Glutamatergic neuron (in vitro differentiated cells): Measurements from ENCODE around the gene TRPM4. TPM values are rescaled to one million over a fixed set of nuclear protein-coding genes. Genes with fewer than 3 reads are reported as not detected.

Experiments used
- DNase-seq: peaks from one replicate; pipeline ENCODE4 v3.0.0; 2022
- H3K27ac Mint-ChIP-seq: one replicate; pipeline ENCODE4 v1.8.0; 2020; ENCODE audit warnings: mild to moderate bottlenecking, mixed read lengths, inconsistent platforms; ENCODE audit not compliant: unreplicated experiment
- H3K27me3 Mint-ChIP-seq: one replicate; pipeline ENCODE4 v1.8.0; 2020; ENCODE audit warnings: mild to moderate bottlenecking, moderate library complexity, mixed read lengths, inconsistent platforms; ENCODE audit not compliant: unreplicated experiment
- H3K36me3 Mint-ChIP-seq: one replicate; pipeline ENCODE4 v1.8.0; 2020; ENCODE audit warnings: mild to moderate bottlenecking, mixed read lengths, inconsistent platforms; ENCODE audit not compliant: unreplicated experiment
- H3K4me1 Mint-ChIP-seq: one replicate; pipeline ENCODE4 v1.8.0; 2020; ENCODE audit warnings: mild to moderate bottlenecking, low read depth, mixed read lengths, inconsistent platforms; ENCODE audit not compliant: unreplicated experiment
- H3K4me3 Mint-ChIP-seq: one replicate; pipeline ENCODE4 v1.8.0; 2020; ENCODE audit warnings: mild to moderate bottlenecking, mixed read lengths, inconsistent platforms; ENCODE audit not compliant: unreplicated experiment
- H3K9me3 Mint-ChIP-seq: one replicate; pipeline ENCODE4 v1.8.0; 2020; ENCODE audit warnings: mild to moderate bottlenecking, moderate library complexity, mixed read lengths, inconsistent platforms; ENCODE audit not compliant: unreplicated experiment
- CTCF ChIP-seq: fragments of 200-600 bp; sonication (generic); IDR thresholded peaks from one replicate; pipeline ENCODE4 v1.5.0; 2021; ENCODE audit not compliant: partially characterized antibody, unreplicated experiment
- total RNA-seq: library from RNA; stranded (reverse); fragmentation: NEBNext Ultra II Directional; extraction: Animal tissue kit (Norgen Biotek cat#: 25700); gene quantifications from one replicate; pipeline ENCODE4 v1.2.1, GENCODE V29; 2021; ENCODE audit not compliant: unreplicated experiment

The TRPM4 gene
- total RNA-seq, 1 donor from 2014 or later = 54.1 TPM

- Mint-ChIP-seq H3K4me1 (peaks cover 13% of the 10 kb centered on the region), H3K36me3 (peaks cover 2% of the 10 kb centered on the region), H3K4me3 (peak overlapping the region; percentile 96), H3K27ac (peak overlapping the region; percentile 89), H3K9me3 (peaks cover 24% of the 10 kb centered on the region), H3K27me3 (peaks cover 21% of the 10 kb centered on the region)
- no peak for TF ChIP-seq CTCF
- DNase-seq = peak; percentile 100
Measured at GRCh38 chr19:49148784-49149651, 8.6 kb upstream of the TRPM4 start.

- H3K9me3 Mint-ChIP-seq = peaks cover 27% of the 10 kb centered on the region
- peak; percentile 83 for DNase-seq
- H3K36me3 Mint-ChIP-seq = peaks cover 9% of the 10 kb centered on the region
- H3K4me1 Mint-ChIP-seq = peaks cover 13% of the 10 kb centered on the region
- TF ChIP-seq CTCF = no peak
- H3K27me3 Mint-ChIP-seq = peaks cover 26% of the 10 kb centered on the region
- peak overlapping the region; percentile 89 for H3K27ac Mint-ChIP-seq
- H3K4me3 Mint-ChIP-seq = peak overlapping the region; percentile 96
Measured at GRCh38 chr19:49149652-49150105, 7.9 kb upstream of the TRPM4 start.

GRCh38 chr19:49150106-49150943 is 7.3 kb upstream of the TRPM4 start:
- peaks cover 14% of the 10 kb centered on the region for H3K4me1 Mint-ChIP-seq
- peak overlapping the region; percentile 96 for H3K4me3 Mint-ChIP-seq
- H3K27me3 Mint-ChIP-seq = peaks cover 25% of the 10 kb centered on the region
- H3K36me3 Mint-ChIP-seq = peaks cover 10% of the 10 kb centered on the region
- DNase-seq = peak; percentile 94
- peak overlapping the region; percentile 89 for H3K27ac Mint-ChIP-seq
- peaks cover 26% of the 10 kb centered on the region for H3K9me3 Mint-ChIP-seq
- no peak for TF ChIP-seq CTCF

GRCh38 chr19:49150944-49151243 is 6.7 kb upstream of the TRPM4 start:
- Mint-ChIP-seq H3K4me1 (peaks cover 13% of the 10 kb centered on the region), H3K36me3 (peaks cover 10% of the 10 kb centered on the region), H3K27me3 (peaks cover 23% of the 10 kb centered on the region), H3K9me3 (peaks cover 22% of the 10 kb centered on the region), H3K4me3 (peak overlapping the region; percentile 81), H3K27ac (no peak overlapping the region)
- TF ChIP-seq CTCF = no peak
- no peak for DNase-seq
